Measurements from ENCODE around the gene PLP2.
"Not testable (repeated sequence)": the region's sequence is repeated elsewhere in the genome, so short reads cannot be mapped to it uniquely, and the experiment has no call there.

The PLP2 gene, protein sequence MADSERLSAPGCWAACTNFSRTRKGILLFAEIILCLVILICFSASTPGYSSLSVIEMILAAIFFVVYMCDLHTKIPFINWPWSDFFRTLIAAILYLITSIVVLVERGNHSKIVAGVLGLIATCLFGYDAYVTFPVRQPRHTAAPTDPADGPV

GRCh38 chrX:49171752-49172279 lies at the start of gene PLP2:
PLP2 (plus strand) TSS chrX:49171898; CDS start chrX:49172001, 103 bp downstream.
- peak; percentile 61 for DNase-seq (ENCODE audit: low read depth)

DNA sequence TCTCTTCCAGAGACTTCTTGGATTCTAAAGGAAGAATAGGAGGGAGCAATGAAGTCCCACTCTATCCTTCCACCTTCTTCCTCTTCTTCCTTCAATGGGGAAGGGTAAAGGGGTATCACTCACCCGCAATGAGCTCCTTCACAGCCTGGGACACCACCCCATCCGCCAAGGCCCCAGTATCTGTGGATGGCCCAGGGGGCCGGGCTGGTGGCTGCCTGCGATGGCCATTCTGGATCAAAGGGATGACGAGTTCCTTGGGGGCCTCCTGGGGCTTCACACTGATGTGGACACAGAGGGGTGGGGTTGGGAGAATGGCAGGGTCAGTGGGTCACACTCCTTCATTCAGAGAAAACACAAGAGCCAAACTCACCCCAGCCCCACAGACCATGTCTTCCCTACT lies 49.2 kb upstream of the PLP2 start:
- DNase-seq (ENCODE audit: low read depth): no peak

DNA sequence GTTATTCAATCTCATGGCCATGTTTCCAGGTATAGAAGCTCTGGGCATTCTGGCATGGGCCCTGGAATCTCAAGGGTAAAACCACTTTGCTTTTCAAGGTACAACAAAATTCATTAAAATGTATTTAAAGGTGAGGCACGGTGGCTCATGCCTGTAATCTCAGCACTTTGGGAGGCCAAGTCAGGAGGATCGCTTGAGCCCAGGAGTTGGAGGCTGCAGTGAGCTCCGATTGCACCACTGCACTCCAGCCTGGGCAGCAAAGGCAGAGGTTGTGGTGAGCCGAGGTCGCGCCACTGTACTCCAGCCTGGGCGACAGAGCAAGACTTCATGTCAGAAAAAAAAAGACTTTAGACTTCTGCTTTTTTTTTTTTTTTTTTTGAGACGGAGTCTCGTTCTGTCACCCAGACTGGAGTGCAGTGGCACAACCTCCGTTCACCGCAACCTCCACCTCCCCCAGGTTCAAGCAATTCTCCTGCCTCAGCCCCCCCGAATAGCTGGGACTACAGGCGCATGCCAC lies 43.9 kb upstream of the PLP2 start:
- DNase-seq (ENCODE audit: low read depth): not testable (repeated sequence)

DNA sequence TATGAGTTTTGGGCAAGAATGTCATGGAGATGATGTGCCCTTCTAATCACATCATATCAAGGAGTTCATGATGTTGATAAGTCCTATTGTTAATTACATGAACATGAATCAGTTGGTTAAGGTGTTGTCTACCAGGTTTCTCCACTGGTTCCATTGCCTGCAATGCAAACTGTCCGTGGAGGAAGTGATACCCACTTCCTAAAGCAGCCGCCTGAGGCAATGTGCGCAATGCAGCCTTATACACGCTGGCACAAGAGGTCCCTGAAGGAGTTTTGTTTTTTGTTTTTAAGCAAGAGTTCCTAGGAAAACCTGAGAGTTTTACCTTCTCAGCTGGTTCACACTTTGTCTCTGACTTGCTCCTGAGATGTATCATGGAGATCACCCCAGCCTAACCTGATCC lies 42.3 kb upstream of the PLP2 start:
- no peak for DNase-seq (ENCODE audit: low read depth)

DNA sequence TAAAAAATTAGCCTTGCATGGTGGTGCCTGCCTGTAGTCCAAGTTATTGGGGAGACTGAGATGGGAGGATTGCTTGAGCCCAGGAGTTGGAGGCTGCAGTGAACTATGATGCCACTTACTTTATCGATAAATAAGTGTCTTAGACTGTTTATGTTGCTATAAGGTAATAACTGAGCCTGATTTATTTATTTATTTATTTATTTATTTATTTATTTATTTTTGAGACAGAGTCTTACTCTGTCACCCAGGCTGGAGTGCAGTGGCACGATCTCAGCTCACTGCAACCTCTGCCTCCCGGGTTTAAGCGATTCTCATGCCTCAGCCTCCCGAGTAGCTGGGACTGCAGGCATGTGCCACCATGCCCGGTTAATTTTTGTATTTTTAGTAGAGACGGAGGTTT lies 39.4 kb upstream of the PLP2 start:
- DNase-seq (ENCODE audit: low read depth): not testable (repeated sequence)

GRCh38 chrX:49133759-49134158 lies 37.9 kb upstream of the PLP2 start:
- DNase-seq (ENCODE audit: low read depth): no peak

GRCh38 chrX:49137492-49137891 lies 34.2 kb upstream of the PLP2 start:
- no peak for DNase-seq (ENCODE audit: low read depth)

GRCh38 chrX:49139713-49140112 lies 32.0 kb upstream of the PLP2 start:
- DNase-seq (ENCODE audit: low read depth): no peak

DNA sequence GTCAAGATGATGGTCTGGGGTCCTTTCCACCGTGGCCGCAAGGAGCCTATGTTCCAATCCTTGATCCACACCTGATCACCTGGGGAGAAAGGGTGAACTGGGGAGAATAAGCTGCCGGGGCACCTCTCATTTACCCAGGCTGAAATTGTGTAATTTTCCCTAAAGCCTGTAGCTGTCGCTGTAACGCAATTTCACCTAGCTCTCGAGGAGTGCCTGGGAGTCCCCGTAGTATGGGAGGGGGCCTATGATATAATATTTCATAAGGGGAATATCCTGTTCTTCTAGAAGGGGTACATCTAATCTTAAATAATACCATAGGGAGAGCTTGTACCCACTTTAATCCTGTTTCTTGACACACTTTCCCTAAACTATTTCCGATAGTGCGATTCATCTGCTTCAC lies 29.4 kb upstream of the PLP2 start:
- not testable (repeated sequence) for DNase-seq (ENCODE audit: low read depth)

DNA sequence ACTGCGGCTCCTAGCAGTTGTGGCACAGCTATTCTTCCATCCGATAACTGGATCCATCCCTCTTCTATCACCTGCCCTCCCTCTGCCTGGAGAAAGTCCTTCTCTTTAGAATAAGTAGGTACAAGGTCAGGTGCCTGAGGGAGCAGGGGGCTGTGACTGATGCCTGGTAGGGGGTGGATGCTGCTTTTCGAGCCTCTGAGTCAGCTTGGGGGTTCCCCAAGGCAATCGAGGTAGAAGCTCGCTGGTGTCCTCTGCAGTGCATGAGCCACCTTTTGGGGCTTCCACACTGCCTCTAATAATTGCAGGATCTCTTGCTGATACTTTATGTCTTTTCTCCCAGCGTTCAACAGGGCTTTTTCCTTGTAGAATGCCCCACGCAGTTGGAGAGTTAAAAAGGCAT lies 28.5 kb upstream of the PLP2 start:
- not testable (repeated sequence) for DNase-seq (ENCODE audit: low read depth)

GRCh38 chrX:49147282-49147681 lies 24.4 kb upstream of the PLP2 start:
- no peak for DNase-seq (ENCODE audit: low read depth)

DNA sequence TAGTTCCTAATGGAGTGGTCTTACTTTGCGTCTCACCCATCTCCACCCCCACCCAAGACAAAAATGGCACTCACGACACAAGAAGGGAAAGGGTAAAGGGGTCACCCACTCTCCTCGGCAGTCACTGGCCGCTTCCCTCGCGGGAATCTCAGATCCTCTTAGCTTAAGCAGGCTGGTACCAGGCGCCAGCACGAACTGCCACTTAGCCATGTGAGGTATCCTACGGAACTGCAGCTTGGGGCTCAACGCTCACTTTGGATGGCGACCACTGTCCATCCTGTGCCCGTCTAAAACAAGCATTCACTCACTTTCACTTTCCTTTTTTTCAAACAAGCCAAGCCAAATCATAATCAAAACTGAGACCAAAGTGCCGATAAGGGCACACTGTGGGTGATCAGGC lies 23.8 kb upstream of the PLP2 start:
- no peak for DNase-seq (ENCODE audit: low read depth)

GRCh38 chrX:49148390-49149100 lies 23.2 kb upstream of the PLP2 start:
- not testable (repeated sequence) for DNase-seq (ENCODE audit: low read depth)

DNA sequence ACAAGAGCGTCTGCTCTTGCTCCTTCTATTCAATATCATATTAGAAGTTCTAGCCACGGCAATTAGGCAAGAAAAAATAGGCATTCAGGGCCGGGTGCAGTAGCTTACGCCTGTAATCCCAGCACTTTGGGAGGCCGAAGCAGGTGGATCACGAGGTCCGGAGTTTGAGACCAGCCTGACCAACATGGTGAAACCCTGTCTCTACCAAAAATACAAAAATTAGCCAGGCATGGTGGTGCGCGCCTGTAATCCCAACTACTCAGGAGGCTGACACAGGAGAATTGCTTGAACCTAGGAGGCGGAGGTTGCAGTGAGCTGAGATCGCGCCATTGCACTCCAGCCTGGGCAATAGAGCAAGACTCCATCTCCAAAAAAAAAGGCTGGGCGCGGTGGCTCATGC lies 22.4 kb upstream of the PLP2 start:
- not testable (repeated sequence) for DNase-seq (ENCODE audit: low read depth)

- no peak for DNase-seq (ENCODE audit: low read depth)
Observed at GRCh38 chrX:49153467-49153866, 18.2 kb upstream of the PLP2 start.

DNA sequence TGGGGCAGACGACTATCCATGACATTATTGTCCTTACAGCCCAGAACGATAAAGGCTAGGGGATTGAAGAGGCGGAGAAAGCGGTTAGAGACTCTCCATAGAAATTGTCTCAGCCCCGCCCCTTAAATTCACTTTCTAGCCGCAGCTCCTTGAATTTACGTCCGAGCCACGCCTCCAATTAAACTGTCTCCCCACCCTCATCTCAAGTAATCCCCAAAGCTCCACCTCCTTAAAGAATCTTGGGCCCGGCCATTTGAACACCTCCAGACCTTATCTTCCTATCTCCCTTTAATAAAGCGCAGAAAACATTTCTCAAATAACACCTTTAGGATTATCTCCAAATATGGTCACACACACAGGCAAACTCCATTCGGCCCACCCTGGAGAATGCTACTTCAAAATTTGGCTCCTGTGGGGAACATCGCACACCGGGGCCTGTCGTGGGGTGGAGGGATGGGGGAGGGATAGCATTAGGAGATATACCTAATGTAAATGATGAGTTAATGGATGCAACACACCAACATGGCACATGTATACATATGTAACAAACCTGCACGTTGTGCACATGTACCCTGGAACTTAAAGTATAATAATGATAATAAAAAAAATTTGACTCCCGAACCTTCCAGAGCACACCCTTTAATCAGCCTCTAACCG lies 16.3 kb upstream of the PLP2 start:
- DNase-seq (ENCODE audit: low read depth): no peak

DNA sequence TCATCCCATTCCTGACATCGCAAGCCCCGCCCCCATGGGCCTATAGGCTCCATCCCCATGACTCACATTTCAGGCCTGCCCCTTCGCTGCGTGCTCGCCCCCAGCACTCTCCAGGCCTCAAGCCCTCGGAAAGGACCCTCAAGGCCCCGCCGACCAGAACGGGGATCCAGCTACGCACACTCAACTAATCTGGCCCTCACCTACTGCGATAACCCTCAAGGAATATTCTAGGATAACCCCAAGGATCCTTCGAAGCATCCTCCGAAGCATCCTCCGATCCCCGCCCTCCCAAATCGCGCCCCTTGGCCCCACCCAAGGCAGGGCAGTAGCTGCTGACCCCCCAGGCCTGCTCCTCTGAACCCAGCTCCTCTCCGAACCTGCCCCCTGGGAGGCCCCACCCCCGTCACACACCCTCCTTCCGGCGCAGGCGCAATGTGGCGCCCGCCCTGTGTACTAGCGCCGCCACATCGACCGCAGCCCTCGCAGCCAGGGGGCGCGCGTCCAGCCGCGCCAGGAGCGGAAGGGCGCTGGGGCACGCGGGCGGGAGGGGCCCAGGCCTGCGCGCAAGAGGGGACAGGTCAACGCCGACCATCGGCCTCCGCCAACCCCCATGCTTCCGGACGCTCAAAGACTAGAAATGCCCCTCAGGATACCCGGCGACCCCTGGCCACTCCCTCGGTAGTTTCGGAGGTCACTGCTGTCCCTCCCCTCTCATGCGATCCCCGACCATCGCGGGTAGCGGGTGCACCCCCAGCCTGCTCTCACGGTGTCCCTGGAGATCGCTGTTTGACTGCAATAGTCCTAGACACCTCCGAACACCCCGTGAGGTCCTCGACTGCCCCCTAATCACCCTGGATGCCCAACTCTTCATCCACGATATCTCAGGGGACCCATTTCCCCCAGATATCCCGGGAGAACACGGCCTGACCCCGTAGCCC lies 15.5 kb upstream of the PLP2 start:
- DNase-seq (ENCODE audit: low read depth): peak; percentile 75

- DNase-seq (ENCODE audit: low read depth): no peak
Observed at GRCh38 chrX:49157194-49157593, 14.5 kb upstream of the PLP2 start.

- DNase-seq (ENCODE audit: low read depth): no peak
Observed at GRCh38 chrX:49160908-49161307, 10.8 kb upstream of the PLP2 start.

DNA sequence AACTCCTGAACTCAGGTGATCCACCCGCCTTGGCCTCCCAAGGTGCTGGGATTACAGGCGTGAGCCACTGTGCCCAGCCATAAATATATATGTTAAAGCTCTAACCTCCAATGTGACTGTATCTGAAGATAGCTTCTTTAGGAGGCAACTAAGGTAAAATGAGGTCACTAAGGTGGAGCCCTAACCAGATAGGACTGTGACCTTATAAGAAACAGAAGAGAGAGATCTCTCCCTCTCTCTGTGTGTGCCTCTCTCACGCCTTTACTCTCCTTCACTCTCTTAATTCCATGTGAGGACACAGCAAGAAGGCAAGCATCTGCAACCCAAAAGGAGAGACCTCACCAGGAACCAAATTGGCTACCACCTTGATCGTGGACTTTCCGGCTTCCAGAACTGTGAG lies 10.1 kb upstream of the PLP2 start:
- DNase-seq (ENCODE audit: low read depth): no peak

DNA sequence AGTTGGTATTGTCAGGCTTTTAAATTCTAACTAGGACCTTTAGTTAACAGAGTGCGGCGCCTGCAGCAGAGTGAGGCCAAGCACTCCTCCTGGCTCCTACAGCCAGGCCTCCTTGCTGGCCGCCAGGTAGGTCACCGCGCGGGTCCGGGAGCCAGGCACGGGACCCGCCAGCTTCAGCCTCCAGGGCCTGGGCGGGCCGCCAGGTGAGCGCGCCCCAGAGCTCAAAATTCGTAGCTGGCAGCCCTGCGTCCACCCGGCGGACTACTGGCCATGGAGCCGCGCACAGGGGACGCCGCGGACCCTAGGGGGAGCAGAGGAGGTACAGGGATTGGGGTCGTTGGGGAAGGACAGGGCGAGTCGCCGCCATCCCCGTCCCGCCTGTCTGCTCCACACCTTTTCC lies 9.1 kb upstream of the PLP2 start, which contains the start of gene MAGIX:
Gene MAGIX, plus strand, starts transcription at position 139 of the 400 bp plus-strand sequence. Its CDS starts 132 bp downstream, at position 271.
- no peak for DNase-seq (ENCODE audit: low read depth)
